ENCODE results near the gene MINDY1. TPM values are rescaled to one million over a fixed set of nuclear protein-coding genes. Genes with fewer than 3 reads are reported as not detected.

Gene MINDY1
- polyA plus RNA-seq, 1 donor from 2014 or later = 16.1 TPM

DNA sequence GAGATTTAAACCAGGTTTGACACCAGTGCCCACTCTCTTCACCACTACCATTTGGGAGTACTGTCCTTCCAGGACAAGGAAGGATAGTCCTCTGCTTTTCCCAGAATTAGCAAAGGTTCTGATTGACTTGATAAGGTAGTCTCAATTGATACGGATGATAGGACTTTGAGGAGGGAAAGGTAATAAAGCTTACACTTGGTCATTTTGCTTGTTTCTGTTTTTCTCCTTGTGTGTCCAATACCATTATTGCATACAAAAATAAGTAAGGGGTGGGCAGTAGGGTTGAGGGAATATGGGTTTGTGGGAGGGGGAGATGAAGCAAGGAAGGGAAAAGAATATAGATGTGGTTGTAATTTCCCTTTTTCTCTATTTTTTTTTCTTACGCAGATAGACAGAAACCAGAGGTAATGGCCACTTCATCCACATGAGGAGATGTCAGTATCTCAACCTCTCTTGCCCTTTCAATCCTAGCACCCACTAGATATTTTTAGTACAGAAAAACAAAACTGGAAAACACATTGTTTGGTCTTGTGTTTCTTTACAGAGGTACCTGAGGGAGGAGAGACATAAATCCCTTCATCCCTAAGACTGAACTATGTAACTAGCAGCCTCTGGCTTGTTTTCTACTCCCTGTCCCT lies 43.5 kb upstream of the MINDY1 start (continued):
- TF ChIP-seq, protein P1, sequence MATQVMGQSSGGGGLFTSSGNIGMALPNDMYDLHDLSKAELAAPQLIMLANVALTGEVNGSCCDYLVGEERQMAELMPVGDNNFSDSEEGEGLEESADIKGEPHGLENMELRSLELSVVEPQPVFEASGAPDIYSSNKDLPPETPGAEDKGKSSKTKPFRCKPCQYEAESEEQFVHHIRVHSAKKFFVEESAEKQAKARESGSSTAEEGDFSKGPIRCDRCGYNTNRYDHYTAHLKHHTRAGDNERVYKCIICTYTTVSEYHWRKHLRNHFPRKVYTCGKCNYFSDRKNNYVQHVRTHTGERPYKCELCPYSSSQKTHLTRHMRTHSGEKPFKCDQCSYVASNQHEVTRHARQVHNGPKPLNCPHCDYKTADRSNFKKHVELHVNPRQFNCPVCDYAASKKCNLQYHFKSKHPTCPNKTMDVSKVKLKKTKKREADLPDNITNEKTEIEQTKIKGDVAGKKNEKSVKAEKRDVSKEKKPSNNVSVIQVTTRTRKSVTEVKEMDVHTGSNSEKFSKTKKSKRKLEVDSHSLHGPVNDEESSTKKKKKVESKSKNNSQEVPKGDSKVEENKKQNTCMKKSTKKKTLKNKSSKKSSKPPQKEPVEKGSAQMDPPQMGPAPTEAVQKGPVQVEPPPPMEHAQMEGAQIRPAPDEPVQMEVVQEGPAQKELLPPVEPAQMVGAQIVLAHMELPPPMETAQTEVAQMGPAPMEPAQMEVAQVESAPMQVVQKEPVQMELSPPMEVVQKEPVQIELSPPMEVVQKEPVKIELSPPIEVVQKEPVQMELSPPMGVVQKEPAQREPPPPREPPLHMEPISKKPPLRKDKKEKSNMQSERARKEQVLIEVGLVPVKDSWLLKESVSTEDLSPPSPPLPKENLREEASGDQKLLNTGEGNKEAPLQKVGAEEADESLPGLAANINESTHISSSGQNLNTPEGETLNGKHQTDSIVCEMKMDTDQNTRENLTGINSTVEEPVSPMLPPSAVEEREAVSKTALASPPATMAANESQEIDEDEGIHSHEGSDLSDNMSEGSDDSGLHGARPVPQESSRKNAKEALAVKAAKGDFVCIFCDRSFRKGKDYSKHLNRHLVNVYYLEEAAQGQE (IDR thresholded peaks at IDR 0.05; ENCODE audit: borderline replicate concordance) = no peak
- no peak for TF ChIP-seq TAF1 (IDR thresholded peaks at IDR 0.05; ENCODE audit: low read depth)

DNA sequence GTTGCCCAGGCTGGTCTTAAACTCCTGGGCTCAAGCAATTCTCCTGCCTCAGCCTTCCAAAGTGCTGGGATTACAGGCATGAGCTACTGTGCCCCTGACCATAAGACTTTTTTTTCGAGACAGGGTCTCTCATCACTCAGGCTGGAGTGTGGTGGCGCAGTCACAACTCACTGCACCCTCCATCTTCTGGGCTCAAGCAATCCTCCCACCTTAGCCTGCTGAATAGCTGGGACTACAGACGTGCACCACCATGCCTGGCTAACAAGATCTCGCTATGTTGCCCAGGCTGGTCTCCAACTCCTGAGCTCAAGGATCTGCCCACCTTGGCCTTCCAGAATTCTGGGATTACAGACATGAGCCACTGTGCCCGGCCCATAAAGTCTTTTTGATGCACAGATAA lies 42.8 kb upstream of the MINDY1 start:
- no peaks in the 10 kb centered on the region for H3K9me3 ChIP-seq (ENCODE audit: low read length)
- H2AFZ ChIP-seq (ENCODE audit: low read depth, low read length) = no peak overlapping the region
- no peaks in the 10 kb centered on the region for H3K36me3 ChIP-seq (ENCODE audit: insufficient read depth, low read length)
- no peaks in the 10 kb centered on the region for H3K79me2 ChIP-seq (replicated peaks; ENCODE audit: insufficient read depth, low read length)
- no peaks in the 10 kb centered on the region for H4K20me1 ChIP-seq (ENCODE audit: insufficient read depth)
- H3K4me2 ChIP-seq (ENCODE audit: low read length) = no peak overlapping the region
- H3K9me2 ChIP-seq (ENCODE audit: insufficient read depth, low read length) = no peaks in the 10 kb centered on the region
- H3K27ac ChIP-seq (ENCODE audit: low read length) = no peak overlapping the region
- H3F3A ChIP-seq (ENCODE audit: insufficient read depth, low read length, poor library complexity, severe bottlenecking) = no peaks in the 10 kb centered on the region
- peak overlapping the region; percentile 14 for H3K4me3 ChIP-seq (ENCODE audit: low read length)
- TF ChIP-seq MXI1 (conservative IDR thresholded peaks at IDR 0.05; ENCODE audit: poor library complexity, severe bottlenecking) (no peak), TAF1 (IDR thresholded peaks at IDR 0.05; ENCODE audit: low read depth) (no peak), SMC3 (conservative IDR thresholded peaks at IDR 0.05; ENCODE audit: poor library complexity) (no peak), RAD21 (conservative IDR thresholded peaks at IDR 0.05) (no peak), EZH2 (IDR thresholded peaks at IDR 0.05; ENCODE audit: borderline replicate concordance, insufficient read depth, low read length, poor library complexity, severe bottlenecking) (no peak), POLR2AphosphoS5 (IDR thresholded peaks at IDR 0.05) (no peak), EP300 (conservative IDR thresholded peaks at IDR 0.05; ENCODE audit: poor library complexity, severe bottlenecking) (no peak)
- TF ChIP-seq, protein P2, sequence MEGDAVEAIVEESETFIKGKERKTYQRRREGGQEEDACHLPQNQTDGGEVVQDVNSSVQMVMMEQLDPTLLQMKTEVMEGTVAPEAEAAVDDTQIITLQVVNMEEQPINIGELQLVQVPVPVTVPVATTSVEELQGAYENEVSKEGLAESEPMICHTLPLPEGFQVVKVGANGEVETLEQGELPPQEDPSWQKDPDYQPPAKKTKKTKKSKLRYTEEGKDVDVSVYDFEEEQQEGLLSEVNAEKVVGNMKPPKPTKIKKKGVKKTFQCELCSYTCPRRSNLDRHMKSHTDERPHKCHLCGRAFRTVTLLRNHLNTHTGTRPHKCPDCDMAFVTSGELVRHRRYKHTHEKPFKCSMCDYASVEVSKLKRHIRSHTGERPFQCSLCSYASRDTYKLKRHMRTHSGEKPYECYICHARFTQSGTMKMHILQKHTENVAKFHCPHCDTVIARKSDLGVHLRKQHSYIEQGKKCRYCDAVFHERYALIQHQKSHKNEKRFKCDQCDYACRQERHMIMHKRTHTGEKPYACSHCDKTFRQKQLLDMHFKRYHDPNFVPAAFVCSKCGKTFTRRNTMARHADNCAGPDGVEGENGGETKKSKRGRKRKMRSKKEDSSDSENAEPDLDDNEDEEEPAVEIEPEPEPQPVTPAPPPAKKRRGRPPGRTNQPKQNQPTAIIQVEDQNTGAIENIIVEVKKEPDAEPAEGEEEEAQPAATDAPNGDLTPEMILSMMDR (IDR thresholded peaks at IDR 0.05; ENCODE audit: poor library complexity, severe bottlenecking) = no peak
- TF ChIP-seq, protein P1 (IDR thresholded peaks at IDR 0.05; ENCODE audit: borderline replicate concordance) = no peak
- no peaks in the 10 kb centered on the region for H3K27me3 ChIP-seq (ENCODE audit: insufficient read depth, low read depth, low read length)
- H3K9ac ChIP-seq (ENCODE audit: low read length) = no peak overlapping the region
